CD4-positive, alpha-beta T cell (primary cell): ENCODE data around the gene GALNT12. TPM values are rescaled to one million over a fixed set of nuclear protein-coding genes. Genes with fewer than 3 reads are reported as not detected.

Experiments used
- ATAC-seq: fragments of 200-7000 bp; cut with Tn5 transposase; one replicate; pipeline ENCODE4 v1.10.0; 2022; ENCODE audit warnings: mild to moderate bottlenecking; ENCODE audit not compliant: poor library complexity
- CTCF ChIA-PET: fragments of 350-600 bp; sonication (Branson Sonifier 250); formaldehyde crosslinking; loops from one replicate; lab custom pipeline; 2021; ENCODE audit warnings: antibody characterized with exemption, inconsistent platforms; lab: Charles Lee
- POLR2A ChIA-PET: fragments of 350-600 bp; sonication (Branson Sonifier 250); formaldehyde crosslinking; loops from one replicate; lab custom pipeline; 2021; ENCODE audit warnings: antibody characterized with exemption, inconsistent platforms; lab: Charles Lee
- DNase-seq, 14 experiments: peaks; one replicate each; pipeline ENCODE4 v3.0.0-alpha.2; 2013 to 2020; ENCODE audit warnings: mixed read lengths in 2 of 14
- H3K27ac ChIP-seq, 2 donors: one replicate each; pipeline versions ENCODE4 v1.5.1 to v1.7.0; 2013; ENCODE audit warnings: low read length in 2 of 2, low read depth in 1 of 2, mild to moderate bottlenecking in 1 of 2
- H3K27me3 ChIP-seq, 2 experiments: 1 replicate in 1 of 2; 2 replicates in 1 of 2; pipeline versions ENCODE4 v1.6.1 to v1.7.0; 2013; ENCODE audit warnings: low read length in 2 of 2, control low read depth in 1 of 2, mild to moderate bottlenecking in 1 of 2, moderate library complexity in 1 of 2; ENCODE audit not compliant: insufficient read depth in 2 of 2, control insufficient read depth in 1 of 2
- H3K36me3 ChIP-seq: one replicate; pipeline ENCODE4 v1.6.1; 2013; ENCODE audit warnings: low read length, control low read depth; ENCODE audit not compliant: insufficient read depth
- H3K4me1 ChIP-seq: one replicate; pipeline ENCODE4 v1.6.1; 2013; ENCODE audit warnings: low read length, control low read depth; ENCODE audit not compliant: insufficient read depth
- H3K4me3 ChIP-seq: one replicate; pipeline ENCODE4 v1.5.1; 2013; ENCODE audit warnings: mild to moderate bottlenecking, low read length, moderate library complexity
- H3K9me3 ChIP-seq, 2 experiments: 1 replicate in 1 of 2; 2 replicates in 1 of 2; pipeline versions ENCODE4 v1.6.1 to v1.7.0; 2013; ENCODE audit warnings: low read length in 2 of 2, mild to moderate bottlenecking in 2 of 2, control low read depth in 1 of 2, moderate library complexity in 1 of 2; ENCODE audit not compliant: control insufficient read depth in 1 of 2, insufficient read depth in 1 of 2
- H3K27ac Mint-ChIP-seq: one replicate; pipeline ENCODE4 v1.8.0; 2020; ENCODE audit warnings: mixed read lengths
- H3K27me3 Mint-ChIP-seq: one replicate; pipeline ENCODE4 v1.8.0; 2021; ENCODE audit warnings: mixed read lengths
- H3K36me3 Mint-ChIP-seq: one replicate; pipeline ENCODE4 v1.8.0; 2021; ENCODE audit warnings: low read depth, mixed read lengths
- H3K4me1 Mint-ChIP-seq: one replicate; pipeline ENCODE4 v1.8.0; 2021; ENCODE audit warnings: low read depth, mixed read lengths
- H3K4me3 Mint-ChIP-seq: one replicate; pipeline ENCODE4 v1.8.0; 2020; ENCODE audit warnings: mild to moderate bottlenecking, mixed read lengths
- H3K9me3 Mint-ChIP-seq: one replicate; pipeline ENCODE4 v1.8.0; 2020; ENCODE audit warnings: mixed read lengths
- intact Hi-C, 2 experiments: fragments of 100-400 bp; cut with DNase I in 1 of 2; cut with micrococcal nuclease in 1 of 2; formaldehyde crosslinking; loops; one replicate each; pipeline versions ENCODE4 v1.15.1 to v1.9.0; 2023 to 2025; cut with DNase I, micrococcal nuclease
- total RNA-seq, 174 experiments: library from RNA in 2 of 174; stranded (reverse) in 2 of 174; gene quantifications; one replicate each; pipeline ENCODE4 v1.2.3 and lab custom pipeline; 2021 to 2026
- TF ChIP-seq, protein P1 (sequence below): fragments of 200-600 bp; IDR thresholded peaks from one replicate; pipeline ENCODE4 v1.8.0; 2022; ENCODE audit warnings: antibody characterized with exemption, mild to moderate bottlenecking

Gene GALNT12
- total RNA-seq, 2 experiments from 2014 or later, result 8.7 to 11.5 TPM

DNA sequence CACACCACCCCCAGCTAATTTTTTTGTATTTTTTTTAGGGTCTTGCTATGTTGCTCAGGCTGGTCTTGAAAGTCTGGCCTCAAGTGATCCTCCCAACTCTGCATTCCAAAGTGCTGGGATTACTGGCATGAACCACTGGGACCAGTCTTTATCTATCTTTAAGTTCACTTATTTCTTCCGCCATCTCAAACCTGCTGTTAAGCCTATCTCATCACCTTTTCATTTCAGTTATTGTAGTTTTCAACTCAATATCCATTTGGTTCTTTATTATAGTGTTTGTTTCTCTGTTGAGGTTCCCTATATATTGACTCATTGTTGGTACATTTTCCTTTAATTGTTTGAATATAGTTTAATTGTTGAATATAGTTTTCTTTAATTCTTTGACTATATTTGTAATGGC, 48.1 kb downstream of the GALNT12 start:
- DNase-seq, result no peak
- Histone ChIP-seq H3K36me3 (no peaks in the 10 kb centered on the region), H3K27me3 (no peaks in the 10 kb centered on the region), H3K27ac (no peak overlapping the region), H3K9me3 (peaks cover 4 to 5% of the 10 kb centered on the region in 2 experiments), H3K4me1 (no peaks in the 10 kb centered on the region), H3K4me3 (no peak overlapping the region)
- no peak overlapping the region for H3K27ac Mint-ChIP-seq
- TF ChIP-seq, protein P1, sequence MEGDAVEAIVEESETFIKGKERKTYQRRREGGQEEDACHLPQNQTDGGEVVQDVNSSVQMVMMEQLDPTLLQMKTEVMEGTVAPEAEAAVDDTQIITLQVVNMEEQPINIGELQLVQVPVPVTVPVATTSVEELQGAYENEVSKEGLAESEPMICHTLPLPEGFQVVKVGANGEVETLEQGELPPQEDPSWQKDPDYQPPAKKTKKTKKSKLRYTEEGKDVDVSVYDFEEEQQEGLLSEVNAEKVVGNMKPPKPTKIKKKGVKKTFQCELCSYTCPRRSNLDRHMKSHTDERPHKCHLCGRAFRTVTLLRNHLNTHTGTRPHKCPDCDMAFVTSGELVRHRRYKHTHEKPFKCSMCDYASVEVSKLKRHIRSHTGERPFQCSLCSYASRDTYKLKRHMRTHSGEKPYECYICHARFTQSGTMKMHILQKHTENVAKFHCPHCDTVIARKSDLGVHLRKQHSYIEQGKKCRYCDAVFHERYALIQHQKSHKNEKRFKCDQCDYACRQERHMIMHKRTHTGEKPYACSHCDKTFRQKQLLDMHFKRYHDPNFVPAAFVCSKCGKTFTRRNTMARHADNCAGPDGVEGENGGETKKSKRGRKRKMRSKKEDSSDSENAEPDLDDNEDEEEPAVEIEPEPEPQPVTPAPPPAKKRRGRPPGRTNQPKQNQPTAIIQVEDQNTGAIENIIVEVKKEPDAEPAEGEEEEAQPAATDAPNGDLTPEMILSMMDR, result no peak
- no peak overlapping the region for H3K4me3 Mint-ChIP-seq
- no peaks in the 10 kb centered on the region for H3K4me1 Mint-ChIP-seq
- intact Hi-C loops, result no loop called here
- ATAC-seq, result no peak
- H3K27me3 Mint-ChIP-seq, result no peaks in the 10 kb centered on the region
- no peaks in the 10 kb centered on the region for H3K9me3 Mint-ChIP-seq
- CTCF ChIA-PET, result no interaction called here
- POLR2A ChIA-PET, result no interaction called here
- peaks cover 8% of the 10 kb centered on the region for H3K36me3 Mint-ChIP-seq

DNA sequence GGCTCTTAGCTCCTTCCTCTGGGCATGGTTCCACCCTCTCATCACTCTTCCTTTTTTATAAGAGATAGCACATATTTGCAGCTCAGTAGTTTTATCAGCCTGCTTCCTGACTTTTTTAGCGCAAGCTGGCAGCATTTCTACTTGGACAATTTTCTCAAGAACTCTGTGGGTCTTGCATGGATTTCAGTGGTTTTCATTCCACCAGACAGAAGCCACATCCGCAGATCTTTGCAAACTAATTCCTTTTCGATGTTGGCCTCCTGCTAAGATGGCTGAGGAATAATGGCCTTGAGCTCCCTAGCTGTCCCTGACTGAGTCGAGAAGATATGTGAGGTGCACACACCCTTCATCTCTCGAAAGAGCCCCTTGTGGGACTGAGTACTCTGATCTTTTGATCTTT, 49.5 kb downstream of the GALNT12 start:
- no peaks in the 10 kb centered on the region for H3K36me3 Mint-ChIP-seq
- DNase-seq (no peak), ATAC-seq (no peak)
- TF ChIP-seq, protein P1, result no peak
- ChIA-PET CTCF (no interaction called here), POLR2A (interaction anchor here (0.6 kb wide), 1 partner anchor 113 kb away, joined by 4 read pairs; no protein-coding TSS in a partner anchor)
- H3K4me1 Mint-ChIP-seq, result no peaks in the 10 kb centered on the region
- Histone ChIP-seq H3K4me3 (no peak overlapping the region), H3K36me3 (no peaks in the 10 kb centered on the region), H3K9me3 (peaks cover 4 to 5% of the 10 kb centered on the region in 2 experiments), H3K27ac (no peak overlapping the region), H3K4me1 (no peaks in the 10 kb centered on the region), H3K27me3 (no peaks in the 10 kb centered on the region)
- H3K27me3 Mint-ChIP-seq, result no peaks in the 10 kb centered on the region
- no peaks in the 10 kb centered on the region for H3K9me3 Mint-ChIP-seq
- H3K27ac Mint-ChIP-seq, result no peak overlapping the region
- intact Hi-C loops, result no loop called here
- H3K4me3 Mint-ChIP-seq, result no peak overlapping the region

DNA sequence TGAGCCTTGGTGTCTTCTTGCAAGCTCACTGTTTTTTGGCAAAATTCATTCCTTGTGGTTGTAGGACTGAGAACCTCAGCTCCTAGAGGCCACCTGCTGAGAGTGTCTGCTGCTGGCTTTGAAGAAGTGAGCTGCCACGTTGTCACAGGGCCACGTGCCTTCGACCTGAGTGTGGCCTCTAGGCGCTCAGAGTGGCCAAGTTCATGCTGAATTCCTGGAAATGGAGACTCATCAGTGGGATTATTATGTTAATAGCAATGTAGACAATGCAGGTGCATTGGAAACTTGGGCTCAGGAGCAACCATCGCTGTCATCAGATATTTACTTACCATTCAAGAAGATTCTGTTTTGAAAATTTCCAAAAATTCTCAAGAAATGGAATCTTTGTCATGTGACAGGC, 52.5 kb downstream of the GALNT12 start:
- ChIA-PET POLR2A (no interaction called here), CTCF (no interaction called here)
- H3K9me3 ChIP-seq, result peaks cover 4 to 5% of the 10 kb centered on the region in 2 experiments
- Mint-ChIP-seq H3K4me1 (no peaks in the 10 kb centered on the region), H3K36me3 (no peaks in the 10 kb centered on the region), H3K27me3 (peaks cover 4% of the 10 kb centered on the region), H3K27ac (no peak overlapping the region), H3K4me3 (no peak overlapping the region), H3K9me3 (no peaks in the 10 kb centered on the region)
- no peaks in the 10 kb centered on the region for H3K36me3 ChIP-seq
- no peaks in the 10 kb centered on the region for H3K27me3 ChIP-seq
- no peaks in the 10 kb centered on the region for H3K4me1 ChIP-seq
- DNase-seq (no peak), ATAC-seq (no peak)
- H3K27ac ChIP-seq, result no peak overlapping the region
- intact Hi-C loops, result no loop called here
- H3K4me3 ChIP-seq, result no peak overlapping the region
- TF ChIP-seq, protein P1, result no peak
